ENCODE measurements around the gene AIM2. TPM values are rescaled to one million over a fixed set of nuclear protein-coding genes. Genes with fewer than 3 reads are reported as not detected.

The AIM2 gene
- total and polyA plus RNA-seq, 2 of the 13 experiments (the other 11 are each of a cell fraction or from before 2014, with no cell fraction given) = not detected

- TF ChIP-seq ZNF543 (CRISPR knock-in tag; IDR thresholded peaks at IDR 0.05) (no peak), ZNF670 (CRISPR knock-in tag; IDR thresholded peaks at IDR 0.05; ENCODE audit: borderline replicate concordance) (no peak), ATRX (CRISPR knock-in tag; IDR thresholded peaks at IDR 0.05; ENCODE audit: borderline replicate concordance) (no peak)
These were observed 21.4 kb downstream of the AIM2 start (continued) for GRCh38 chr1:159055181-159055641.

- 0% methylated on average over 2 of the region's 2 CpGs for WGBS (ENCODE audit: low lambda C conversion rate)
- FAIRE-seq = no peak
- CTCF ChIA-PET (ENCODE audit: low intra/inter-chr PET ratio, low total read pairs) = no interaction called here
- TF ChIP-seq ZNF687 (CRISPR knock-in tag; IDR thresholded peaks at IDR 0.05) = no peak
- TF ChIP-seq XBP1 (CRISPR knock-in tag; IDR thresholded peaks at IDR 0.05) = no peak
- TF ChIP-seq ZNF326 (CRISPR knock-in tag; IDR thresholded peaks at IDR 0.05; ENCODE audit: borderline replicate concordance) = no peak
- no peak for TF ChIP-seq ZFP1 (CRISPR knock-in tag; IDR thresholded peaks at IDR 0.05)
- no peak for TF ChIP-seq GTF2F1 (IDR thresholded peaks at IDR 0.05; ENCODE audit: low read length)
- no peak for TF ChIP-seq ZFP90 (CRISPR knock-in tag; IDR thresholded peaks at IDR 0.05; ENCODE audit: borderline replicate concordance)
- TF ChIP-seq KAT8 (CRISPR knock-in tag; IDR thresholded peaks at IDR 0.05) = no peak
- no peak for TF ChIP-seq ZNF788 (CRISPR knock-in tag; IDR thresholded peaks at IDR 0.05; ENCODE audit: borderline replicate concordance)
- no peak for TF ChIP-seq BHLHE40 (IDR thresholded peaks at IDR 0.05; ENCODE audit: low read length)
- no peak for TF ChIP-seq RBAK (CRISPR knock-in tag; IDR thresholded peaks at IDR 0.05)
- TF ChIP-seq IRF1 (CRISPR knock-in tag; IDR thresholded peaks at IDR 0.05; ENCODE audit: low read depth) = no peak
- TF ChIP-seq SIN3B (IDR thresholded peaks at IDR 0.05; ENCODE audit: low read length) = no peak
- no peak for TF ChIP-seq CCDC6 (CRISPR knock-in tag; IDR thresholded peaks at IDR 0.05)
- no peak for TF ChIP-seq ZNF839 (CRISPR knock-in tag; IDR thresholded peaks at IDR 0.05; ENCODE audit: borderline replicate concordance)
These were observed 22.1 kb downstream of the AIM2 start for GRCh38 chr1:159054427-159054826.

More at GRCh38 chr1:159054427-159054826, 22.1 kb downstream of the AIM2 start:
- Histone ChIP-seq H3K4me1 (ENCODE audit: insufficient read depth, low read length) (no peaks in the 10 kb centered on the region), H3K27me3 (ENCODE audit: control insufficient read depth in 1 of 2, insufficient read depth in 2 of 2, low read length in 2 of 2) (no peaks in the 10 kb centered on the region), H3K4me3 (replicated peaks in 1 of 3; ENCODE audit: insufficient read depth in 1 of 3, low read depth in 2 of 3, low read length in 3 of 3) (no peak overlapping the region), H3K27ac (ENCODE audit: extremely low read length, insufficient read depth, low read length) (no peak overlapping the region), H3K9ac (ENCODE audit: insufficient read depth, low read depth, low read length) (no peak overlapping the region), H3K79me2 (ENCODE audit: insufficient read depth, low read length) (no peaks in the 10 kb centered on the region), H2AFZ (ENCODE audit: low read length) (no peak overlapping the region), H3K9me3 (ENCODE audit: low read length) (no peaks in the 10 kb centered on the region), H3K4me2 (ENCODE audit: low read depth, low read length) (no peak overlapping the region), H3K36me3 (replicated peaks in 1 of 2; ENCODE audit: control insufficient read depth in 1 of 2, insufficient read depth in 2 of 2, low read length in 2 of 2) (no peaks in the 10 kb centered on the region), H4K20me1 (ENCODE audit: insufficient read depth, low read length) (no peaks in the 10 kb centered on the region)
- DNase-seq (ENCODE audit: low spot score) = no peak
- BruUV-seq (replicated peaks) = no TSS peak
- in situ Hi-C loops (cut with HindIII; ENCODE audit: extremely low pct_ligation_motif_present, low pct_unique_long_range_greater_than_20kb) (no loop called here), intact Hi-C loops (cut with micrococcal nuclease; ENCODE audit: unreplicated experiment) (no loop called here)
- POLR2A ChIA-PET = no interaction called here
- ATAC-seq = no peak
